ENCODE measurements around the gene SSH2. TPM values are rescaled to one million over a fixed set of nuclear protein-coding genes. Genes with fewer than 3 reads are reported as not detected.

Gene SSH2
- total and polyA plus RNA-seq, 8 donors = 8.4 to 19.1 (median 10.3) TPM

- intact Hi-C loops (cut with DNase I) = no loop called here
- Histone ChIP-seq H3K4me3 (no peak overlapping the region), H3K27me3 (no peaks in the 10 kb centered on the region), H3K9me3 (no peaks in the 10 kb centered on the region), H3K4me1 (peaks cover 15 to 27% (median 18%) of the 10 kb centered on the region in 3 donors), H3K36me3 (no peaks in the 10 kb centered on the region), H3K27ac (no peak overlapping the region)
- TF ChIP-seq CTCF (IDR thresholded peaks at IDR 0.05) = no peak
- no peak for FAIRE-seq
- DNase-seq = peak in 2 of 6 donors; percentile 2 to 13
- WGBS, 2 donors = 88 to 90% methylated on average over 6 of the region's 6 CpGs
- no peak for ATAC-seq
Measured at GRCh38 chr17:29587591-29587990, 342.4 kb downstream of the SSH2 start.

GRCh38 chr17:29586676-29587469 is 343.2 kb downstream of the SSH2 start:
- H3K36me3 ChIP-seq = no peaks in the 10 kb centered on the region
- TF ChIP-seq CTCF (IDR thresholded peaks at IDR 0.05) = no peak
- DNase-seq (peak in 2 of 6 donors; percentile 1 to 38), FAIRE-seq (no peak), ATAC-seq (no peak)
- no peaks in the 10 kb centered on the region for H3K27me3 ChIP-seq
- H3K9me3 ChIP-seq = no peaks in the 10 kb centered on the region
- WGBS, 2 donors = 73 to 76% methylated on average over 9 of the region's 9 CpGs
- H3K4me1 ChIP-seq = peaks cover 8 to 20% (median 11%) of the 10 kb centered on the region in 3 donors
- intact Hi-C loops (cut with DNase I) = no loop called here
- no peak overlapping the region for H3K27ac ChIP-seq
- no peak overlapping the region for H3K4me3 ChIP-seq

- peaks cover under 1 to 3% (median 2%) of the 10 kb centered on the region in 3 donors for H3K4me1 ChIP-seq
- TF ChIP-seq CTCF (IDR thresholded peaks at IDR 0.05) = no peak
- no peaks in the 10 kb centered on the region for H3K9me3 ChIP-seq
- 86 to 95% methylated on average over 8 of the region's 8 CpGs for WGBS, 2 donors
- H3K4me3 ChIP-seq = no peak overlapping the region
- peak overlapping the region in 1 of 4 donors; percentile 28 for H3K27ac ChIP-seq
- DNase-seq = peak in 3 of 6 donors; percentile 2 to 38 (median 6)
- H3K36me3 ChIP-seq = no peaks in the 10 kb centered on the region
- no peak for ATAC-seq
- FAIRE-seq = no peak
- intact Hi-C loops (cut with DNase I) = no loop called here
- no peaks in the 10 kb centered on the region for H3K27me3 ChIP-seq
Measured at GRCh38 chr17:29585080-29585751, 344.8 kb downstream of the SSH2 start.

DNA sequence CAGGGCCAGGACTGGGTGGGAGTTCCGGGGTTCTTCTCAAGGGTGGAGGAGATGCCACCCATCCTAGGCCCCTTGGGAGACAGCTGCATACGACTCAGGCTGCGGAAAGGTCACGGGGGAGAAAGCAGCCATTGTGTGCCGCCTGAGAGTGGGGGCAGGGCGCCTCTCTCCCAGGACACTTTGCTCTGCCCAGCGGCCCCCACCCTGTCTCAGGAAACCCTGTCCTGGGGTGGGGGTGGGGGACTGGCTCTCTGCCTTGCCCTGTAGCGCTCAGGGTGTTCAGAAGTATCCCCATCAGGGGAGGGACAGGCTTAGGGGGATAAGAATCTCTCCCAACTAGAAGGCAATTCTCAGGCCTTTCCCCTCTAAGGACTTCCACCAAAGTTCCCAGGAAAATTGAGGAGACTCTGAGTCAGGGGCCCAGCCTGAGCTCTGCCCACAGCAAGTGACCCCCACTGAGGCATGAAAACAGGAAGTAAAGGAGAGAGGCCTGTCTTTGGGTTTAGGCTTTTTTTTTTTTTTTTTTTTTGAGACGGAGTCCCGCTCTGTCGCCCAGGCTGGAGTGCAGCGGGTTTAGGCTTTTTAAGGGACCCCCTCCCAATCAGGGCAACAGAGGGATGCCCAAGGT is 345.5 kb downstream of the SSH2 start:
- peak in 2 of 6 donors; percentile 2 to 36 for DNase-seq
- H3K27ac ChIP-seq = peak overlapping the region in 1 of 4 donors; percentile 28
- WGBS, 2 donors = 83 to 85% methylated on average over 12 of the region's 12 CpGs
- no peaks in the 10 kb centered on the region for H3K27me3 ChIP-seq
- no peaks in the 10 kb centered on the region for H3K36me3 ChIP-seq
- no peak overlapping the region for H3K4me3 ChIP-seq
- no peak for ATAC-seq
- TF ChIP-seq CTCF (IDR thresholded peaks at IDR 0.05) = no peak
- no peak for FAIRE-seq
- H3K9me3 ChIP-seq = no peaks in the 10 kb centered on the region
- intact Hi-C loops (cut with DNase I) = no loop called here
- H3K4me1 ChIP-seq = no peaks in the 10 kb centered on the region

All from pancreas (tissue), 10 donors.